Measurements from ENCODE around the gene SELPLG.

DNA sequence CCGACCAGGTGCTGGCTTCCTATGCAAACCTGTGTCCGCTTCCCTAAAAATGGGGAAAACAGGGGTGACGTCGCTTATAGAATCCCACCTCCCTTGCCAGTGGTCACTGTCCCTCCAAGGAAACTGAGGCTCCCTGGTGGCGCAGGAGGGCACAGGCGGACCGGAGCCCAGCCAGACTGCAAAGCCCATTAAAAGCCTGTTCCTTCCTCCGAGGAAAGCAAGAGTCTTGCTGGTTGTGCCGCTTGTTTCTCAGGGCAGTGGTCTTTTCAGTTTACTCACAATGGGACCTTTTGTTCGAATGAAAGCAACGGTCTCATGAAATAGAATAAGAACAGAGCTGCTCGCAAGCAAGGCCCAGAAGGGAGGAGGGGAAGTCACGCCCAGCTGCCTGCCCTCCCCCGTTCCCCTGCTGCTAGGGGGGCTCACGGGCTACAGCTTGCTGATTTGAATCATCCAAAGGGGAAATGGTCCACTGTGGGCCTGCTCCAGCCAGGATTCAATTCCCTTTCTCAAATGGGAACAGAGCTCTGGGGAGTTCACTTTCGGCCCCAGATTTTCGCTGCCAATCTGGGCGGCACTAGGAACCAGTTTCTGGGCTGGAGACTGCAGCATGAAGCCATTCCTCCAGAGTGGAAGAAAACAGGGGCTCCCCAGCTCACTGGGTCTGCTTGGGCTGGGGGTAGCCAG lies 4.6 kb upstream of the SELPLG start:
- TF ChIP-seq, protein P1, sequence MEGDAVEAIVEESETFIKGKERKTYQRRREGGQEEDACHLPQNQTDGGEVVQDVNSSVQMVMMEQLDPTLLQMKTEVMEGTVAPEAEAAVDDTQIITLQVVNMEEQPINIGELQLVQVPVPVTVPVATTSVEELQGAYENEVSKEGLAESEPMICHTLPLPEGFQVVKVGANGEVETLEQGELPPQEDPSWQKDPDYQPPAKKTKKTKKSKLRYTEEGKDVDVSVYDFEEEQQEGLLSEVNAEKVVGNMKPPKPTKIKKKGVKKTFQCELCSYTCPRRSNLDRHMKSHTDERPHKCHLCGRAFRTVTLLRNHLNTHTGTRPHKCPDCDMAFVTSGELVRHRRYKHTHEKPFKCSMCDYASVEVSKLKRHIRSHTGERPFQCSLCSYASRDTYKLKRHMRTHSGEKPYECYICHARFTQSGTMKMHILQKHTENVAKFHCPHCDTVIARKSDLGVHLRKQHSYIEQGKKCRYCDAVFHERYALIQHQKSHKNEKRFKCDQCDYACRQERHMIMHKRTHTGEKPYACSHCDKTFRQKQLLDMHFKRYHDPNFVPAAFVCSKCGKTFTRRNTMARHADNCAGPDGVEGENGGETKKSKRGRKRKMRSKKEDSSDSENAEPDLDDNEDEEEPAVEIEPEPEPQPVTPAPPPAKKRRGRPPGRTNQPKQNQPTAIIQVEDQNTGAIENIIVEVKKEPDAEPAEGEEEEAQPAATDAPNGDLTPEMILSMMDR (IDR thresholded peaks at IDR 0.05), result no peak
- TF ChIP-seq POLR2A (IDR thresholded peaks at IDR 0.05), result no peak

Data from testis (tissue), 2 donors.